Stimulated activated CD4-positive, alpha-beta T cell treated with anti-CD3 and anti-CD28 coated beads, Interleukin-2, amount 100 ng/mL, for 48 hours (primary cell): Measurements from ENCODE around the gene SNHG17.
A peak's percentile ranks its signal among the peaks of the same experiment; 100 is the strongest.
"Not testable (repeated sequence)": the region's sequence is repeated elsewhere in the genome, so short reads cannot be mapped to it uniquely, and the experiment has no call there.

Source experiments
- DNase-seq, 2 donors: peaks; one replicate each; pipeline ENCODE4 v3.0.0-alpha.2; 2020

The SNHG17 gene

GRCh38 chr20:38447251-38447661, 12.1 kb upstream of the SNHG17 start:
- no peak for DNase-seq

GRCh38 chr20:38446441-38447209, 11.5 kb upstream of the SNHG17 start:
- peak; percentile 96 to 97 for DNase-seq

GRCh38 chr20:38445901-38446425, 10.8 kb upstream of the SNHG17 start:
- DNase-seq, result no peak

GRCh38 chr20:38445381-38445796, 10.3 kb upstream of the SNHG17 start:
- DNase-seq, result no peak

- no peak for DNase-seq
Observed at GRCh38 chr20:38441916-38442315, 6.8 kb upstream of the SNHG17 start.

- DNase-seq, result not testable (repeated sequence)
Observed at GRCh38 chr20:38441110-38441509, 6.0 kb upstream of the SNHG17 start.

- no peak for DNase-seq
Observed at GRCh38 chr20:38437796-38438195, 2.7 kb upstream of the SNHG17 start.

- DNase-seq, result no peak
Observed at GRCh38 chr20:38435555-38435939, 419 bp upstream of the SNHG17 start.

- DNase-seq, result no peak
Observed at GRCh38 chr20:38434301-38434741, 807 bp downstream of the SNHG17 start.

GRCh38 chr20:38433304-38433972, 1.7 kb downstream of the SNHG17 start:
- DNase-seq, result no peak

- not testable (repeated sequence) for DNase-seq
Observed at GRCh38 chr20:38432870-38433269, 2.3 kb downstream of the SNHG17 start.

- no peak for DNase-seq
Observed at GRCh38 chr20:38432292-38432691, 2.8 kb downstream of the SNHG17 start.

- no peak for DNase-seq
Observed at GRCh38 chr20:38430679-38431325, 4.3 kb downstream of the SNHG17 start.

- DNase-seq, result no peak
Observed at GRCh38 chr20:38429301-38429700, 5.8 kb downstream of the SNHG17 start.

GRCh38 chr20:38428800-38429199, 6.3 kb downstream of the SNHG17 start:
- no peak for DNase-seq

GRCh38 chr20:38427655-38428023, 7.5 kb downstream of the SNHG17 start:
- DNase-seq, result no peak

GRCh38 chr20:38426006-38426897, 8.9 kb downstream of the SNHG17 start:
- no peak for DNase-seq

GRCh38 chr20:38424401-38424800, 10.7 kb downstream of the SNHG17 start:
- DNase-seq, result no peak

- DNase-seq, result no peak
Observed at GRCh38 chr20:38423541-38423940, 11.6 kb downstream of the SNHG17 start.

GRCh38 chr20:38421915-38422314, 13.2 kb downstream of the SNHG17 start:
- no peak for DNase-seq

GRCh38 chr20:38420388-38421085, 14.6 kb downstream of the SNHG17 start:
- DNase-seq, result no peak
